Stimulated activated CD4-positive, alpha-beta T cell treated with anti-CD3 and anti-CD28 coated beads, Interleukin-12 subunit alpha, Interleukin-12 subunit beta, amount 100 ng/mL, for 48 hours (primary cell): ENCODE measurements around the gene ZNF578.
"Not testable (repeated sequence)": the region's sequence is repeated elsewhere in the genome, so short reads cannot be mapped to it uniquely, and the experiment has no call there.

Experiments
- DNase-seq, 3 donors: peaks; one replicate each; pipeline ENCODE4 v3.0.0-alpha.2; 2020; ENCODE audit warnings: low read depth in 2 of 3, low spot score in 1 of 3

Gene ZNF578

GRCh38 chr19:52557231-52557995 lies 104.1 kb downstream of the ZNF578 start:
- DNase-seq = no peak

- not testable (repeated sequence) for DNase-seq
Observed at GRCh38 chr19:52558732-52559445, 105.5 kb downstream of the ZNF578 start.

- DNase-seq = not testable (repeated sequence)
Observed at GRCh38 chr19:52561611-52562010, 108.3 kb downstream of the ZNF578 start.
